B cell (primary cell): Measurements from ENCODE around the gene KIFBP.

ENCODE experiments used
- CTCF ChIP-seq: fragments of 200-600 bp; IDR thresholded peaks from one replicate; pipeline ENCODE4 v1.8.0; 2022; ENCODE audit warnings: antibody characterized with exemption, mild to moderate bottlenecking
- EZH2 ChIP-seq: IDR thresholded peaks from 2 replicates; pipeline ENCODE4 v1.6.1; 2012; ENCODE audit warnings: borderline replicate concordance, low read depth, mild to moderate bottlenecking, moderate library complexity, low read length; ENCODE audit not compliant: insufficient read depth, poor library complexity, severe bottlenecking

- no peak for TF ChIP-seq CTCF
- TF ChIP-seq EZH2 = no peak
Measured at GRCh38 chr10:68959695-68960527, 28.7 kb upstream of the KIFBP start.
